GM23338 (cell line): Measurements from ENCODE around the gene DMAC2L. TPM values are rescaled to one million over a fixed set of nuclear protein-coding genes. Genes with fewer than 3 reads are reported as not detected.
"Not testable (repeated sequence)": the region's sequence is repeated elsewhere in the genome, so short reads cannot be mapped to it uniquely, and the experiment has no call there.

Source experiments
- ATAC-seq: fragments of 200-7000 bp; cut with Tn5 transposase; 3 replicates; pipeline ENCODE4 v1.9.1; 2020
- DNase-seq: peaks from one replicate; pipeline ENCODE4 v3.0.0-alpha.2; 2015; ENCODE audit warnings: low spot score
- H2AFZ ChIP-seq: fragments of 200-600 bp; sonication (generic); 2 replicates; pipeline ENCODE4 v1.8.0; 2016; ENCODE audit warnings: antibody characterized with exemption, mild to moderate bottlenecking, moderate library complexity
- H3F3A ChIP-seq: fragments of 200-600 bp; sonication (generic); replicated peaks from 2 replicates; pipeline ENCODE4 v1.8.0; 2017; ENCODE audit warnings: antibody characterized with exemption, mixed run types, low read depth
- H3K27ac ChIP-seq: fragments of 200-600 bp; sonication (generic); 2 replicates; pipeline ENCODE4 v1.6.1; 2016; ENCODE audit warnings: low read depth
- H3K27me3 ChIP-seq: fragments of 200-600 bp; sonication (generic); 2 replicates; pipeline ENCODE4 v1.8.0; 2016; ENCODE audit warnings: mild to moderate bottlenecking, mixed run types, moderate library complexity; ENCODE audit not compliant: insufficient read depth
- H3K36me3 ChIP-seq: fragments of 200-600 bp; sonication (generic); 2 replicates; pipeline ENCODE4 v1.8.0; 2016; ENCODE audit warnings: mild to moderate bottlenecking; ENCODE audit not compliant: insufficient read depth
- H3K4me1 ChIP-seq: fragments of 200-600 bp; sonication (generic); 2 replicates; pipeline ENCODE4 v1.8.0; 2016; ENCODE audit warnings: mild to moderate bottlenecking, moderate library complexity; ENCODE audit not compliant: insufficient read depth
- H3K4me2 ChIP-seq: fragments of 200-600 bp; sonication (generic); 2 replicates; pipeline ENCODE4 v1.7.1; 2017; ENCODE audit warnings: mixed run types
- H3K4me3 ChIP-seq: fragments of 200-600 bp; sonication (generic); 2 replicates; pipeline ENCODE4 v1.6.1; 2016; ENCODE audit warnings: mixed run types
- H3K79me2 ChIP-seq: fragments of 200-600 bp; sonication (generic); replicated peaks from 2 replicates; pipeline ENCODE4 v1.8.0; 2017; ENCODE audit warnings: mild to moderate bottlenecking; ENCODE audit not compliant: insufficient read depth
- H3K9me2 ChIP-seq: fragments of 200-600 bp; sonication (generic); 2 replicates; pipeline ENCODE4 v1.8.0; 2017; ENCODE audit not compliant: insufficient read depth
- H4K20me1 ChIP-seq: fragments of 200-600 bp; sonication (generic); replicated peaks from 2 replicates; pipeline ENCODE4 v1.8.0; 2017; ENCODE audit warnings: mild to moderate bottlenecking; ENCODE audit not compliant: insufficient read depth
- H3K27ac Mint-ChIP-seq: 2 replicates; pipeline ENCODE4 v1.8.0; 2020; ENCODE audit warnings: inconsistent platforms, mild to moderate bottlenecking, moderate library complexity, mixed read lengths
- H3K27me3 Mint-ChIP-seq: 3 replicates; pipeline ENCODE4 v1.8.0; 2022; ENCODE audit warnings: low read depth, mild to moderate bottlenecking, moderate library complexity, mixed read lengths, inconsistent platforms; ENCODE audit not compliant: insufficient read depth, poor library complexity
- H3K36me3 Mint-ChIP-seq: 3 replicates; pipeline ENCODE4 v1.8.0; 2021; ENCODE audit warnings: low read depth, mild to moderate bottlenecking, inconsistent platforms, moderate library complexity, mixed read lengths
- H3K4me1 Mint-ChIP-seq: 3 replicates; pipeline ENCODE4 v1.8.0; 2020; ENCODE audit warnings: mild to moderate bottlenecking, inconsistent platforms, mixed read lengths
- H3K4me3 Mint-ChIP-seq: 3 replicates; pipeline ENCODE4 v1.8.0; 2021; ENCODE audit warnings: moderate library complexity, mild to moderate bottlenecking, inconsistent platforms, mixed read lengths
- H3K9me3 Mint-ChIP-seq: 3 replicates; pipeline ENCODE4 v1.8.0; 2020; ENCODE audit warnings: moderate library complexity, mild to moderate bottlenecking, inconsistent platforms, mixed read lengths
- CREB1 ChIP-seq: fragments of 250-450 bp; sonication (Bioruptor Pico); IDR thresholded peaks from 2 replicates; pipeline ENCODE4 v1.5.0; 2020; ENCODE audit warnings: low read depth, mild to moderate bottlenecking, moderate library complexity
- CTCF ChIP-seq, 2 experiments: fragments of 200-600 bp in 1 of 2; sonication (generic) in 1 of 2; conservative IDR thresholded peaks; 2 replicates each; pipeline versions ENCODE4 v1.5.1 to v1.6.1; 2016 to 2017; ENCODE audit warnings: antibody characterized with exemption in 2 of 2, low read depth in 2 of 2, mild to moderate bottlenecking in 2 of 2, moderate library complexity in 1 of 2
- EZH2phosphoT487 ChIP-seq: fragments of 200-600 bp; sonication (generic); IDR thresholded peaks from one replicate; pipeline ENCODE4 v1.8.1; 2018; ENCODE audit warnings: antibody characterized with exemption; ENCODE audit not compliant: unreplicated experiment
- JUNB ChIP-seq: IDR thresholded peaks from one replicate; pipeline ENCODE4 v1.6.1; 2016; ENCODE audit warnings: antibody characterized with exemption; ENCODE audit not compliant: unreplicated experiment
- POLR2AphosphoS5 ChIP-seq: IDR thresholded peaks from 2 replicates; pipeline ENCODE4 v1.6.1; 2016; ENCODE audit warnings: antibody characterized with exemption, low read depth
- REST ChIP-seq: IDR thresholded peaks from one replicate; pipeline ENCODE4 v1.6.1; 2018; ENCODE audit warnings: antibody characterized with exemption; ENCODE audit not compliant: unreplicated experiment
- STAT1 ChIP-seq: IDR thresholded peaks from one replicate; pipeline ENCODE4 v1.6.1; 2016; ENCODE audit warnings: antibody characterized with exemption; ENCODE audit not compliant: unreplicated experiment
- ZNF114 ChIP-seq: fragments of 250-450 bp; sonication (Bioruptor Pico); IDR thresholded peaks from 2 replicates; pipeline ENCODE4 v1.5.0; 2020; ENCODE audit warnings: mild to moderate bottlenecking, moderate library complexity
- ZNF331 ChIP-seq: fragments of 250-450 bp; sonication (Bioruptor Pico); IDR thresholded peaks from 2 replicates; pipeline ENCODE4 v1.5.0; 2020; ENCODE audit warnings: low read depth, mild to moderate bottlenecking, moderate library complexity
- ZNF462 ChIP-seq: fragments of 250-450 bp; sonication (Bioruptor Pico); IDR thresholded peaks from 2 replicates; pipeline ENCODE4 v1.5.0; 2020; ENCODE audit warnings: mild to moderate bottlenecking, moderate library complexity
- polyA plus RNA-seq: library from polyadenylated mRNA; unstranded; fragments of >200 nt; fragmentation: Nextera tagmentation; extraction: Ambion mirVana; gene quantifications from 2 replicates; pipeline ENCODE4 v1.2.1, GENCODE V29; 2016
- total RNA-seq: library from RNA; depleted of rRNA; stranded (reverse); fragments of >200 nt; shearing (Covaris generic); gene quantifications from 2 replicates; pipeline ENCODE4 v1.2.3, GENCODE V29; 2014

The DMAC2L gene
- total and polyA plus RNA-seq, 2 experiments from 2014 or later: 22.5 to 33.8 TPM

- no peak for TF ChIP-seq ZNF462 (CRISPR knock-in tag)
- TF ChIP-seq ZNF114 (CRISPR knock-in tag): no peak
Observed at GRCh38 chr14:50364792-50365191, 52.7 kb downstream of the DMAC2L start (continued).

GRCh38 chr14:50365572-50365971 is 53.4 kb downstream of the DMAC2L start:
- H3K4me3 Mint-ChIP-seq, H2AFZ ChIP-seq, H3K27ac Mint-ChIP-seq, H3K27me3 ChIP-seq, DNase-seq, H3K4me1 ChIP-seq, H4K20me1 ChIP-seq, H3F3A ChIP-seq, H3K4me3 ChIP-seq, H3K9me2 ChIP-seq, H3K36me3 Mint-ChIP-seq, H3K9me3 Mint-ChIP-seq, H3K27ac ChIP-seq, H3K36me3 ChIP-seq, H3K4me2 ChIP-seq, ATAC-seq, H3K79me2 ChIP-seq, H3K27me3 Mint-ChIP-seq, H3K4me1 Mint-ChIP-seq: not testable (repeated sequence)

GRCh38 chr14:50366115-50366514 is 54.0 kb downstream of the DMAC2L start:
- Histone ChIP-seq H3K36me3 (no peaks in the 10 kb centered on the region), H2AFZ (no peak overlapping the region)
- H3K36me3 Mint-ChIP-seq: no peaks in the 10 kb centered on the region
- TF ChIP-seq POLR2AphosphoS5 (no peak), JUNB (no peak), CTCF (conservative IDR thresholded peaks at IDR 0.05; ENCODE audit: low read depth in 2 of 2) (no peak), REST (no peak), EZH2phosphoT487 (no peak), ZNF331 (CRISPR knock-in tag) (no peak), CREB1 (CRISPR knock-in tag) (no peak), STAT1 (no peak)

More at GRCh38 chr14:50366115-50366514, 54.0 kb downstream of the DMAC2L start:
- Mint-ChIP-seq H3K4me1 (no peaks in the 10 kb centered on the region), H3K27ac (no peak overlapping the region), H3K4me3 (no peak overlapping the region), H3K9me3 (no peaks in the 10 kb centered on the region), H3K27me3 (peaks cover 1% of the 10 kb centered on the region)
- no peaks in the 10 kb centered on the region for H3K79me2 ChIP-seq
- H4K20me1 ChIP-seq: no peaks in the 10 kb centered on the region
- no peak overlapping the region for H3K4me2 ChIP-seq
- DNase-seq: no peak
- no peaks in the 10 kb centered on the region for H3K27me3 ChIP-seq
- no peak for ATAC-seq
- no peaks in the 10 kb centered on the region for H3K9me2 ChIP-seq
- H3F3A ChIP-seq: no peaks in the 10 kb centered on the region
- no peaks in the 10 kb centered on the region for H3K4me1 ChIP-seq
- no peak overlapping the region for H3K27ac ChIP-seq
- H3K4me3 ChIP-seq: no peak overlapping the region
